Sigmoid colon (tissue), 4 donors: ENCODE results near the gene CCDC178.

Experiments
- EP300 ChIP-seq, 4 donors: sonication (generic); formaldehyde crosslinking; IDR thresholded peaks; one replicate each; pipeline ENCODE4 v1.6.1; 2017; ENCODE audit warnings: antibody characterized with exemption in 4 of 4
- POLR2A ChIP-seq, 2 donors: fragments of 450-650 bp; IDR thresholded peaks; one replicate each; pipeline ENCODE4 v1.6.1; 2016; ENCODE audit warnings: antibody characterized with exemption in 2 of 2, mild to moderate bottlenecking in 2 of 2, moderate library complexity in 2 of 2
- POLR2AphosphoS5 ChIP-seq, 4 donors: sonication (generic); formaldehyde crosslinking; IDR thresholded peaks; one replicate each; pipeline ENCODE4 v1.6.1; 2017; ENCODE audit warnings: antibody characterized with exemption in 4 of 4
- TF ChIP-seq, protein P1 (sequence below), 4 experiments: fragments of 450-650 bp in 3 of 4; fragments of 200-600 bp in 1 of 4; IDR thresholded peaks; one replicate each; pipeline ENCODE4 v1.5.1; 2016 to 2019; ENCODE audit warnings: antibody characterized with exemption in 4 of 4, mild to moderate bottlenecking in 3 of 4, moderate library complexity in 2 of 4

DNA sequence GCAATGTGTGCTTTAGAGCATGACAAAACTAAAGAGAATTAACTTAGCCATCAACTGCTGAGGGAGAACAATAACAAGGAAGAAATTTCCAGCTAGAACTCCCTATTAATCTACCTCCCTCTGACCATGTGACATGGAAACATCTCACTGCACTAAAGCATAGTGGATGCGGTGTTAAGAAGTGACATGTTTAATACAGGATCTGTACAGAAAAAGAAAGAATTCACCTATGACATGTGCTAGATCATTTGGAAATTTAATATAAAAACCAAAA is 465.4 kb downstream of the CCDC178 start:
- TF ChIP-seq EP300 (IDR thresholded peaks at IDR 0.05) (no peak), POLR2A (IDR thresholded peaks at IDR 0.05) (no peak), POLR2AphosphoS5 (IDR thresholded peaks at IDR 0.05) (no peak)
- TF ChIP-seq, protein P1, sequence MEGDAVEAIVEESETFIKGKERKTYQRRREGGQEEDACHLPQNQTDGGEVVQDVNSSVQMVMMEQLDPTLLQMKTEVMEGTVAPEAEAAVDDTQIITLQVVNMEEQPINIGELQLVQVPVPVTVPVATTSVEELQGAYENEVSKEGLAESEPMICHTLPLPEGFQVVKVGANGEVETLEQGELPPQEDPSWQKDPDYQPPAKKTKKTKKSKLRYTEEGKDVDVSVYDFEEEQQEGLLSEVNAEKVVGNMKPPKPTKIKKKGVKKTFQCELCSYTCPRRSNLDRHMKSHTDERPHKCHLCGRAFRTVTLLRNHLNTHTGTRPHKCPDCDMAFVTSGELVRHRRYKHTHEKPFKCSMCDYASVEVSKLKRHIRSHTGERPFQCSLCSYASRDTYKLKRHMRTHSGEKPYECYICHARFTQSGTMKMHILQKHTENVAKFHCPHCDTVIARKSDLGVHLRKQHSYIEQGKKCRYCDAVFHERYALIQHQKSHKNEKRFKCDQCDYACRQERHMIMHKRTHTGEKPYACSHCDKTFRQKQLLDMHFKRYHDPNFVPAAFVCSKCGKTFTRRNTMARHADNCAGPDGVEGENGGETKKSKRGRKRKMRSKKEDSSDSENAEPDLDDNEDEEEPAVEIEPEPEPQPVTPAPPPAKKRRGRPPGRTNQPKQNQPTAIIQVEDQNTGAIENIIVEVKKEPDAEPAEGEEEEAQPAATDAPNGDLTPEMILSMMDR (IDR thresholded peaks at IDR 0.05): no peak
